WTC11 (cell line): ENCODE results near the gene IQCE. TPM values are rescaled to one million over a fixed set of nuclear protein-coding genes. Genes with fewer than 3 reads are reported as not detected.
"Not testable (repeated sequence)": the region's sequence is repeated elsewhere in the genome, so short reads cannot be mapped to it uniquely, and the experiment has no call there.

Experiments used
- ATAC-seq: fragments of 200-7000 bp; cut with Tn5 transposase; 2 replicates; pipeline ENCODE4 v1.10.0; 2021; ENCODE audit warnings: mild to moderate bottlenecking, moderate library complexity
- CTCF ChIA-PET: fragments of 300-600 bp; sonication (Branson Sonifier 250); formaldehyde crosslinking; loops from one replicate; lab custom pipeline; 2021; ENCODE audit warnings: antibody characterized with exemption; lab: Charles Lee
- POLR2A ChIA-PET: fragments of 350-600 bp; sonication (Branson Sonifier 250); formaldehyde crosslinking; loops from one replicate; lab custom pipeline; 2021; ENCODE audit warnings: antibody characterized with exemption; lab: Charles Lee
- DNase-seq: peaks from one replicate; pipeline ENCODE4 v3.0.0; 2021; ENCODE audit warnings: low spot score
- H3K27ac Mint-ChIP-seq: 2 replicates; pipeline ENCODE4 v1.8.0; 2021; ENCODE audit warnings: mixed read lengths
- H3K27me3 Mint-ChIP-seq: 2 replicates; pipeline ENCODE4 v1.8.0; 2021; ENCODE audit warnings: low read depth, mild to moderate bottlenecking, moderate library complexity, mixed read lengths
- H3K36me3 Mint-ChIP-seq: 2 replicates; pipeline ENCODE4 v1.8.0; 2021; ENCODE audit warnings: mixed read lengths
- H3K4me1 Mint-ChIP-seq: 2 replicates; pipeline ENCODE4 v1.8.0; 2022; ENCODE audit warnings: mixed read lengths
- H3K4me3 Mint-ChIP-seq: 2 replicates; pipeline ENCODE4 v1.8.0; 2021; ENCODE audit warnings: mild to moderate bottlenecking, moderate library complexity, mixed read lengths
- H3K9me3 Mint-ChIP-seq: 2 replicates; pipeline ENCODE4 v1.8.0; 2021; ENCODE audit warnings: mixed read lengths
- AFF4 ChIP-seq: sonication (generic); formaldehyde crosslinking; IDR thresholded peaks from 2 replicates; pipeline ENCODE4 v1.8.1; 2023; ENCODE audit warnings: mild to moderate bottlenecking, missing genetic modification reagents, borderline replicate concordance
- CBFB ChIP-seq: sonication (generic); formaldehyde crosslinking; IDR thresholded peaks from 2 replicates; pipeline ENCODE4 v1.8.1; 2022; ENCODE audit warnings: mild to moderate bottlenecking, low read depth, missing genetic modification reagents
- CREM ChIP-seq: sonication (generic); formaldehyde crosslinking; IDR thresholded peaks from 2 replicates; pipeline ENCODE4 v1.8.1; 2022; ENCODE audit warnings: mild to moderate bottlenecking, missing genetic modification reagents, moderate library complexity
- GABPB1 ChIP-seq: sonication (generic); formaldehyde crosslinking; IDR thresholded peaks from 2 replicates; pipeline ENCODE4 v1.8.1; 2023; ENCODE audit warnings: mild to moderate bottlenecking, missing genetic modification reagents
- JAZF1 ChIP-seq: fragments of 250-450 bp; sonication (Bioruptor Pico); IDR thresholded peaks from 2 replicates; pipeline ENCODE4 v1.9.0; 2021; ENCODE audit warnings: moderate library complexity, mild to moderate bottlenecking, inconsistent platforms
- TEAD1 ChIP-seq: sonication (generic); formaldehyde crosslinking; IDR thresholded peaks from 2 replicates; pipeline ENCODE4 v1.8.0; 2022; ENCODE audit warnings: mild to moderate bottlenecking, missing genetic modification reagents
- ZMAT4 ChIP-seq: fragments of 250-450 bp; sonication (Bioruptor Pico); IDR thresholded peaks from 2 replicates; pipeline ENCODE4 v1.9.0; 2021; ENCODE audit warnings: mild to moderate bottlenecking
- ZNF232 ChIP-seq: sonication (generic); formaldehyde crosslinking; IDR thresholded peaks from 2 replicates; pipeline ENCODE4 v1.8.0; 2022; ENCODE audit warnings: mild to moderate bottlenecking, missing genetic modification reagents
- ZNF281 ChIP-seq: sonication (generic); formaldehyde crosslinking; IDR thresholded peaks from 2 replicates; pipeline ENCODE4 v1.8.0; 2023; ENCODE audit warnings: mild to moderate bottlenecking, missing genetic modification reagents
- ZNF671 ChIP-seq: fragments of 250-450 bp; sonication (Bioruptor Pico); IDR thresholded peaks from 2 replicates; pipeline ENCODE4 v1.8.0; 2021; ENCODE audit warnings: mild to moderate bottlenecking
- total RNA-seq: library from RNA; stranded (reverse); gene quantifications from 3 replicates; pipeline ENCODE4 v1.2.3, GENCODE V29; 2021
- TF ChIP-seq, protein P1 (sequence below): sonication (generic); formaldehyde crosslinking; IDR thresholded peaks from 2 replicates; pipeline ENCODE4 v1.8.1; 2023; ENCODE audit warnings: mild to moderate bottlenecking, missing genetic modification reagents, moderate library complexity
- TF ChIP-seq, protein P2 (sequence below): sonication (generic); formaldehyde crosslinking; IDR thresholded peaks from 2 replicates; pipeline ENCODE4 v1.8.1; 2023; ENCODE audit warnings: mild to moderate bottlenecking, moderate library complexity, missing genetic modification reagents
- TF ChIP-seq, protein P3 (sequence below): sonication (generic); formaldehyde crosslinking; IDR thresholded peaks from 2 replicates; pipeline ENCODE4 v1.8.1; 2022; ENCODE audit warnings: low read depth, missing genetic modification reagents, borderline replicate concordance

Gene IQCE
- total RNA-seq, 1 experiment from 2014 or later, result 4.4 TPM

DNA sequence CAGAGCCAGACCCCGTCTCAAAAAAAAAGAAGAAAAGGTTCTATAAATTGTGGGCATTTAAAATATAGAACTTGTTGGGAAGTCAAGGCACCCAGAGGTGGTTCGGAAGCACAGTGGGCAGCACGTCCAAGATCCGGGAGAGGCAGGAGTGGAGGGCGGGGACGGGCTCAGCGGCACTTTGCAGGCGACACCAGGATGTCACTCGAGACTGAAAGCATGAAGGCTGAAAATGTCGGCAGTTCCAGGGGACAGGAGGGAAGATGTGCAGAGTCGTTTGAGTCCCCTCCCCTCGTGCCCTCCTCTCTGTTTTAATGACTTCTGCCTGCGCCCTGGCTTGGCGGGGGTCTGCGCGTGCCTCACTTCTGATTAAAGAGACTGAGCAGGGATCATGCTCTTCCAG is 30.6 kb downstream of the IQCE start (continued):
- no peak for TF ChIP-seq ZMAT4 (CRISPR knock-in tag)
- TF ChIP-seq ZNF671 (CRISPR knock-in tag), result no peak
- TF ChIP-seq CBFB (CRISPR knock-in tag), result no peak
- TF ChIP-seq TEAD1 (CRISPR knock-in tag), result no peak
- no peak for TF ChIP-seq ZNF232 (CRISPR knock-in tag)
- TF ChIP-seq, protein P1, sequence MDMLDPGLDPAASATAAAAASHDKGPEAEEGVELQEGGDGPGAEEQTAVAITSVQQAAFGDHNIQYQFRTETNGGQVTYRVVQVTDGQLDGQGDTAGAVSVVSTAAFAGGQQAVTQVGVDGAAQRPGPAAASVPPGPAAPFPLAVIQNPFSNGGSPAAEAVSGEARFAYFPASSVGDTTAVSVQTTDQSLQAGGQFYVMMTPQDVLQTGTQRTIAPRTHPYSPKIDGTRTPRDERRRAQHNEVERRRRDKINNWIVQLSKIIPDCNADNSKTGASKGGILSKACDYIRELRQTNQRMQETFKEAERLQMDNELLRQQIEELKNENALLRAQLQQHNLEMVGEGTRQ (CRISPR knock-in tag), result no peak

- ATAC-seq, H3K36me3 Mint-ChIP-seq, H3K27ac Mint-ChIP-seq, H3K4me3 Mint-ChIP-seq, H3K27me3 Mint-ChIP-seq, DNase-seq, POLR2A ChIA-PET, H3K9me3 Mint-ChIP-seq: not testable (repeated sequence)
- CTCF ChIA-PET, result interaction anchor here (0.5 to 3.5 kb wide), 5 partner anchors 19 to 138 kb away, joined by 5 to 11 read pairs (median 9); no protein-coding TSS in a partner anchor
- peaks cover 11% of the 10 kb centered on the region for H3K4me1 Mint-ChIP-seq
These were observed 31.2 kb downstream of the IQCE start for GRCh38 chr7:2589941-2590340.

GRCh38 chr7:2592375-2592865 is 33.6 kb downstream of the IQCE start:
- DNase-seq, result no peak
- Mint-ChIP-seq H3K4me3 (no peak overlapping the region), H3K27ac (peak overlapping the region; percentile 80; the same call in 1 of the 2 replicates), H3K36me3 (no peaks in the 10 kb centered on the region), H3K9me3 (no peaks in the 10 kb centered on the region), H3K27me3 (no peaks in the 10 kb centered on the region), H3K4me1 (no peaks in the 10 kb centered on the region)
- no peak for ATAC-seq
- CTCF ChIA-PET, result interaction anchor here (3.5 kb wide), 1 partner anchor 141 kb away, joined by 11 read pairs; no protein-coding TSS in a partner anchor
- POLR2A ChIA-PET, result no interaction called here
- TF ChIP-seq GABPB1 (CRISPR knock-in tag) (no peak), ZNF281 (CRISPR knock-in tag) (no peak), JAZF1 (CRISPR knock-in tag) (no peak), CREM (CRISPR knock-in tag) (no peak)

GRCh38 chr7:2593036-2593727 is 34.4 kb downstream of the IQCE start:
- Mint-ChIP-seq H3K27ac (peak overlapping the region; percentile 80), H3K27me3 (no peaks in the 10 kb centered on the region), H3K36me3 (no peaks in the 10 kb centered on the region), H3K4me3 (no peak overlapping the region), H3K4me1 (no peaks in the 10 kb centered on the region), H3K9me3 (no peaks in the 10 kb centered on the region)
- ATAC-seq (no peak), DNase-seq (no peak)
- POLR2A ChIA-PET, result no interaction called here
- CTCF ChIA-PET, result interaction anchor here (1.9 kb wide), 1 partner anchor 8 kb away, joined by 6 read pairs; no protein-coding TSS in a partner anchor
- TF ChIP-seq, protein P2, sequence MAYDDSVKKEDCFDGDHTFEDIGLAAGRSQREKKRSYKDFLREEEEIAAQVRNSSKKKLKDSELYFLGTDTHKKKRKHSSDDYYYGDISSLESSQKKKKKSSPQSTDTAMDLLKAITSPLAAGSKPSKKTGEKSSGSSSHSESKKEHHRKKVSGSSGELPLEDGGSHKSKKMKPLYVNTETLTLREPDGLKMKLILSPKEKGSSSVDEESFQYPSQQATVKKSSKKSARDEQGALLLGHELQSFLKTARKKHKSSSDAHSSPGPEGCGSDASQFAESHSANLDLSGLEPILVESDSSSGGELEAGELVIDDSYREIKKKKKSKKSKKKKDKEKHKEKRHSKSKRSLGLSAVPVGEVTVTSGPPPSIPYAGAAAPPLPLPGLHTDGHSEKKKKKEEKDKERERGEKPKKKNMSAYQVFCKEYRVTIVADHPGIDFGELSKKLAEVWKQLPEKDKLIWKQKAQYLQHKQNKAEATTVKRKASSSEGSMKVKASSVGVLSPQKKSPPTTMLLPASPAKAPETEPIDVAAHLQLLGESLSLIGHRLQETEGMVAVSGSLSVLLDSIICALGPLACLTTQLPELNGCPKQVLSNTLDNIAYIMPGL (CRISPR knock-in tag), result no peak
- no peak for TF ChIP-seq AFF4 (CRISPR knock-in tag)
- TF ChIP-seq, protein P3, sequence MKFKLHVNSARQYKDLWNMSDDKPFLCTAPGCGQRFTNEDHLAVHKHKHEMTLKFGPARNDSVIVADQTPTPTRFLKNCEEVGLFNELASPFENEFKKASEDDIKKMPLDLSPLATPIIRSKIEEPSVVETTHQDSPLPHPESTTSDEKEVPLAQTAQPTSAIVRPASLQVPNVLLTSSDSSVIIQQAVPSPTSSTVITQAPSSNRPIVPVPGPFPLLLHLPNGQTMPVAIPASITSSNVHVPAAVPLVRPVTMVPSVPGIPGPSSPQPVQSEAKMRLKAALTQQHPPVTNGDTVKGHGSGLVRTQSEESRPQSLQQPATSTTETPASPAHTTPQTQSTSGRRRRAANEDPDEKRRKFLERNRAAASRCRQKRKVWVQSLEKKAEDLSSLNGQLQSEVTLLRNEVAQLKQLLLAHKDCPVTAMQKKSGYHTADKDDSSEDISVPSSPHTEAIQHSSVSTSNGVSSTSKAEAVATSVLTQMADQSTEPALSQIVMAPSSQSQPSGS (CRISPR knock-in tag), result no peak
